ENCODE data around the gene CDPF1.

DNA sequence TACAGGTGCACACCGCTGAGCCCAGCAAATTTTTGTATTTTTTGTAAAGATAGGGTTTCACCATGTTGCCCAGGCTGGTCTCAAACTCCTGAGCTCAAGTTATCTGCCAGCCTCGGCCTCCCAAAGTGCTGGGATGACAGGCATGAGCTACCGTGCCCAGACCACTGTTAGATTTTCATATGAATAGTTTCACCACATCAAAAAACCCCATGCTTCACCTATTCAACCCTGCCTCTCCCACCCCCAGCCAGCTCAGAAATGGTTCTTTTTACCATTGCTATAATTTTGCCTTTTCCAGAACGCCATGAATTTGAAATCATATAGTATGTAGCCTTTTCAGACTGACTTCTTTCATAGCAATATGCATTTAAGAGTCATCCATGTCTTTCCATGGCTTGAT is 37.9 kb downstream of the CDPF1 start:
- TF ChIP-seq, protein P1, sequence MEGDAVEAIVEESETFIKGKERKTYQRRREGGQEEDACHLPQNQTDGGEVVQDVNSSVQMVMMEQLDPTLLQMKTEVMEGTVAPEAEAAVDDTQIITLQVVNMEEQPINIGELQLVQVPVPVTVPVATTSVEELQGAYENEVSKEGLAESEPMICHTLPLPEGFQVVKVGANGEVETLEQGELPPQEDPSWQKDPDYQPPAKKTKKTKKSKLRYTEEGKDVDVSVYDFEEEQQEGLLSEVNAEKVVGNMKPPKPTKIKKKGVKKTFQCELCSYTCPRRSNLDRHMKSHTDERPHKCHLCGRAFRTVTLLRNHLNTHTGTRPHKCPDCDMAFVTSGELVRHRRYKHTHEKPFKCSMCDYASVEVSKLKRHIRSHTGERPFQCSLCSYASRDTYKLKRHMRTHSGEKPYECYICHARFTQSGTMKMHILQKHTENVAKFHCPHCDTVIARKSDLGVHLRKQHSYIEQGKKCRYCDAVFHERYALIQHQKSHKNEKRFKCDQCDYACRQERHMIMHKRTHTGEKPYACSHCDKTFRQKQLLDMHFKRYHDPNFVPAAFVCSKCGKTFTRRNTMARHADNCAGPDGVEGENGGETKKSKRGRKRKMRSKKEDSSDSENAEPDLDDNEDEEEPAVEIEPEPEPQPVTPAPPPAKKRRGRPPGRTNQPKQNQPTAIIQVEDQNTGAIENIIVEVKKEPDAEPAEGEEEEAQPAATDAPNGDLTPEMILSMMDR (IDR thresholded peaks at IDR 0.05): no peak
- TF ChIP-seq POLR2A (IDR thresholded peaks at IDR 0.05) (no peak), EP300 (IDR thresholded peaks at IDR 0.05) (no peak)
